DMS79 treated with DMSO at 0.1 percent for 48 hours (cell line): Measurements from ENCODE around the gene SLK.
A peak's percentile ranks its signal among the peaks of the same experiment; 100 is the strongest.

Experiments
- DNase-seq: peaks from one replicate; lab custom pipeline; 2025; lab: John Stamatoyannopoulos, UW

SLK gene

DNA sequence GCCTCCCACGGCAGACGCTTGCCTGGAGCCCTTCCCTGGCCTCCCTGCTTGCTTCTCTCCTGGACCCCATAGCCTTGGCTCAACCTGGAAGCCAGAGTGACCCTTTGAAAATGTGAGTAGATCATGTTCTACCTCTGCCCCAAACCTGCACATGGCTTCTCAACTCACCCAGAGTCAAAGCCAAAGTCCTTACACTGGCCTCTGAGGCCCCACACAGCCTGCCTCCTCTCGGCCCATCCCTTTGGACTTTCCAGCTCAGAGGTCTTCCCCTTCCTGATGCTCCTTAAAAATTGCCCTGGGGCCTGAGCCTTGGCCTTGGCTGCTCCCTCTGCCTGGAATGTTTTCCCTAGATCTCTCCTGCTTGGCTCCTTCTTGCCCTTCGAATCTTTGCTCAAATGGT is 86.3 kb downstream of the SLK start:
- DNase-seq: no peak

DNA sequence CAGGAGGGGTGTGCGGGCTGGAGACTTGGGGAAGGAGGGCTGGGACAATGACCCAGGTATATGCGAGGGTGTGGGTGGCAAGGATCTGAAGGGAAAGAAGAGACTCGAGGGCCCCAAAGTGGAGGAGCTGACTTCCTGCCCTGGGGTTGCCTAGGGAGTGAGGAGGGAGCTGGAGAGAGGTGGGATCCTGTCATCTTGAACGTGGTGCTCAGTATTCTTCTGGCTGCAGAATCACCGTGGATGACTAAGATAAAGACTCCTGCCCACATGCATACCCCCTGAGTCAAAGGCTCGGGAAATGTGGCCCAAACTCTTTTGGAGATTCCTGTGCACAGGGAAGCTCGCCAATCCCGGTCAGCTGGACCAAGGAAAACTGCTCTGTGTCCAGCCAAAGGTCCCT is 87.5 kb downstream of the SLK start:
- no peak for DNase-seq

DNA sequence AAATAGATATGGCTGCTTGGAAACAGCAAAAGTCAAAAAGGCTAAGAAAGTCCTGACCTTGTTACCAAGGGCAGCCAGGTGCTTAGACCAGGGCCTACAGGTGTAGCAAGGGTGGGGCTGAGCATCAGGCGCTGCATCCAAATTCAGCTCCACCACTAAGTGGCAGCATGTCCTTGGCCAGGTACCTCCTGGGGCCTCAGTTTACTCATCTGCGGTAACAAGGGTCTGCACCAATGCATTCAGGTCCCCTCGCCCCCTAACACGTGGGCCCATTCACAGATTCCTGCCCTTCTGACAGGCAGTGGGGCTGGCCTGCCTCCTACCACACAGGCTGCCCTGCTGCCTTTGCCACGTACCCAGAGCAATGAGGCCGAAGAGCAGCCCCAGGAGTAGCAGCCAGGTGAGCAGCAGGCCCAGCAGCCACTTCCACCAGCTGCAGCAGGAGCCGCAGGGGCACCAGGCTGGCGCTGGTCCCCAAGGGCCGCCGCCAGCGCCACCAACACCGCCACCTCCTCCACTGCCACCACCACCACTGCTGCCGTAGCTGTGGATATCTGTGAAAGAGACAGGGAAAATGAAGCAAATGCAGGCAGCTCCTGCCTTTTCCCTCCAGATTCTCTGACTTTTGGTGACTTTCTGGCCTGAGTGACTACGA is 89.8 kb downstream of the SLK start:
- DNase-seq: no peak

DNA sequence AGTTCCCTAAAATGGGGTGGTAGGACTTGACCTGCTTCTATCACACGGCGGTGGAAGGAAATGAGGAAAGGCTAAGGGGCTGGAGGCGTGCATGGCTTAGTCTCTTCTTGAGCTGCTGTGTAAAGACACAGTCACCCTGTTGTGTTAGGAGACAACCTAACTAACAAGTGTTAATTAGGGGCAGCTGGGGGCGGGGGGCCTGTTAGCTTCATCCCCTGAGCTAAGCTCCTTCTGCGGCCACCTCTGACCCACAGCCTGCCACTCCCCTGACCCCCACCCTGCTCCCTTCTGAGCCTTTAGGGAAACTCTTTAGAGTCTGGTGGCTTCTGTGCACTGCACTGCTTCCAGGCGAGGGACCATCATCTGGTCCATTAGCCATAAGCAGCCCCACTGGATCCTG is 90.8 kb downstream of the SLK start:
- DNase-seq: no peak

DNA sequence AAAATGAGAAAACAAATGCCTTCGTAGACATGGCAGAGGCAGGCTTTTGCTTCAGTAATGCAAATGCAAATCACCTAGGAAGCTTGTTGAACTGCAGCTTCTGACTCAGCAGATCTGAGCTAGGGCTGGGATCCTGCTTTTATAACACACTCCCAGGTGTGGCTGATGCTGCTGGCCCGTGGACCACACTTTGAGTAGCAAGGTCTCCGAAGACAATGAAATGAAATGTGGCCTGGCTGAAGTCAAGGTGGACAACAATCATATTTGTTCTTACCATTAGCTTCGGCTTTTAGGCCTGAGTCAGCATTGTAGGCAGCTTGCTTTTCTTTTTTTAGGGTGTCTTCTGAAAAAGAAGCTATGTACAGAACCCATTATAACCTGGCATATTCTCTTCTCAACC is 92.4 kb downstream of the SLK start:
- no peak for DNase-seq

DNA sequence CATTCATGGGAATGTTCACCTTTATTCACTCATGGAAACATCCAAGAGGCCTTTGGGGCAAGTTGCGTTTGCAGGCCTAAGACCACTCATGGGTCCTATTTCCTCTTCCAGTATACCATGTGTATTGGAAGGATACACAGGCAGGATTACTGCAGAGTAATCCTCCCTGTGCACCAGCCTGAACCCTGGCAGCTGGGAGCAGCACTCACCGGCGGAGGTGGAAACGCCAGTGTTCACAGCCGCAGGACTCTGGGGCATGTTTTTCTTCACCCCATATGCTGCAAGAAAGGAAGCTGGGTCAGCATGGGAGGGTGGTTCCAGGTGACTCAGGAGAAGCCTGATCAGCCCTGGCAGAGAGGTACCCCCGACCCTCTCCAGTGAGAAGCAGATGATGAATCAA is 94.3 kb downstream of the SLK start:
- DNase-seq: no peak

DNA sequence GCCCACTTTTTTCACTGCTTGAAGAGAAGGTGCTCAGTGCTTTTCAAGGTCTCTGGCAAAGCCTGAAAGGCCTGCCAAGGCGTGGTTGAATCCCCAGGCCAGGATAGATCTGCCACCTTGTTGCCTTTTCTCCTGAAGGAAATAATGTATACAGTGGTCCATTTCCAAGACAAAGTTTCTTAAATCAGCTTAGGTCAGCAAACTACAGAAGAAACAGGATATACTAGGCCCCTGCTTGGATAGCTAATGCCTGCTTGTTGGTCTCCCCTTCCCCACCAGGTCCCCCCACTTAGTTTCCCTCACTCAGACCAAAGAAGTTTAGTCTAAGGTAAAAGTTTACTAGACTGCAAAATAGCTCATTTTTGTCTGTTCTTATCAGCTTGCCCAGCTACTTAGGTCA is 98.8 kb downstream of the SLK start:
- no peak for DNase-seq

DNA sequence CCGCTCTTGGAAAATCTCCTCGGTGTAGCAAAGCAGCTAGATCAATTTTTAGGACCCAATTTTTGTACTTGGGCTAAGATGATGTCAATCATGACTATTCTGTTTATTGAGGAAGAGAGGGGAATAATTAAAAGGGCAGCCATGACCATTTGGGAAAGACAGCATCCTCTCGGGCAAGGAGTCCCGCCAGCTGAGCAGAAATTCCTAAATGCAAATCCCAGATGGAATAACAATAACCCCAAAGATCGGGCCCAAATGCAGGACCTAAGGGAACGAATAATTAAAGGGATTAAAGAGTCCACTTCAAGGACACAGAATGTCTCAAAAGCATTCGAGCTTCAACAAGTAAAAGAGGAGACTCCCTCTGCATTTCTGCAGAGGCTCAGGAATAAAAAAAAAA is 100.0 kb downstream of the SLK start:
- no peak for DNase-seq

DNA sequence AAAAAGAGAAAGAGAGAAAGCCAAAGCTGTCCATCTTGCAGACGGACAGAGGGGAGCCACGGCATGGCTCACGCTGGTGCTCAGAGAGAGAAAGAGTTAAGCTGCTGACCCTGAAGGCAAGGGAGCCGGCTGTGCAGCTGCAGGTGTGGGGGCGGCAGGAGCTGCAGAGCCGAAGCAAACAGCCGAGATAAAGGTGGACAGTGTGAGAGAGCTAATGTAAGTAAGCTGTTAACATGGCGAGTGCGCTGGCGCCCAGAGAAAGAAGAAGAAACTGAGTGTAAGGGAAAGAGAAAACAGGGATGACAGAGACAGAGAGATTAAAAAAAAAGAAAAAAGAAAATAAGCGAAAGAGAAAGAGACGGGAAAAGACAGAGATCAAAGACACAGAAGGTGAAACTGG is 100.6 kb downstream of the SLK start:
- DNase-seq: no peak

DNA sequence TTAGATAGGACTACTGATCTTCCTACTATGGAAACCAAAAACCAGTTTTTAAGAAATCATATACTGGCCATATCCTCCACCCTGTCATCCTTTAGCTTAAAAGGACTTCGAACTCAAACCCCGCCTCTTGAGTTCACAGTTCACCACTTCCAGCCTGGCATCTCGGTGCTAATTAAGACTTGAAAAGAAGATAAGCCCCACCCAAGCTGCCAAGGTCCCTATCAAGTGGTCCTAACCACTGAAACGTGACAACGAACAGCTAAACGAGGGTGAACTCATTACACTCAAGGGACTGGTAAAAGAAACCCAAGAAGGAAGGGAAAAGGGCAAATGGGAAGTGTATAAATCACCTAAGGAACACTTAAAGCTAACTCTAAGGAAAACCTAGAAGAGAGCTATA is 102.7 kb downstream of the SLK start:
- DNase-seq: peak; percentile 2

DNA sequence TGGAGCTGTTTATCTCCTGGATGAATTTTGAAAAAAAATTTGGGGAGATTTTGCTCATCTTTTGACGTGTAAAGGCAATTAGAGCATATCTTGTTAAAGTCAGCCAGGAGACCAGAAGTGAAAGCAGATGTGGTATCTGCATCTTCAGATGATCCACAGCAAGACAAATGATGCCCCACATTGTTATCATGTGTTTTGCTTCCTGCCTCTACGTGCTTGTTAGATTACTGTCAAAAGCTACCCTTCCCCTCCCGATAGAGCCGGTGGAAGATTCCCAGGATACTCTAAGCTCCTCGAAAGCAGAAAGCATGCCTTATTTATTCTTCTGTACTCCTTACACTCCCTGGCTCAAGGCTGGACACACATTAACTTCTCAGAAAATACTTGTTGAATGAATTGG is 105.8 kb downstream of the SLK start:
- DNase-seq: no peak

DNA sequence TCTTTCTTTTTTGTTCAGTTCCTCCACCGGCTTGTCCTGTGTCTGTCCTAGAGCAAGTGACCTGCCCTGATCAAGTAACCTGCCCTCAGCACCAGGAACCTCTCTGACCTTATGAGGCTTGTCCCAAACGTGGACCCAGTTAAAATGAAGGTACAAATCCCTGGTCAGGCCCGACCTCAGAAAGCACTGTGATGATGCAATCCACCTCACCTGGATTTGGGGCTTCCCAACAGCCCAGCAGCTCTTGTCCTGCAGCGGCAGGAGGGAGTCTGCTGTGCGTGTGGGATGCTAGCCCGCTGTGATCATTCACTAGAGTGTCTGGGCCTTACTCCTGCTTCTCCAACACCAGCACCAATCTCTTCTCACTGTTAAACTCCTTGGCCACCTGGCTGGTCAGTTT is 107.6 kb downstream of the SLK start:
- DNase-seq: no peak

DNA sequence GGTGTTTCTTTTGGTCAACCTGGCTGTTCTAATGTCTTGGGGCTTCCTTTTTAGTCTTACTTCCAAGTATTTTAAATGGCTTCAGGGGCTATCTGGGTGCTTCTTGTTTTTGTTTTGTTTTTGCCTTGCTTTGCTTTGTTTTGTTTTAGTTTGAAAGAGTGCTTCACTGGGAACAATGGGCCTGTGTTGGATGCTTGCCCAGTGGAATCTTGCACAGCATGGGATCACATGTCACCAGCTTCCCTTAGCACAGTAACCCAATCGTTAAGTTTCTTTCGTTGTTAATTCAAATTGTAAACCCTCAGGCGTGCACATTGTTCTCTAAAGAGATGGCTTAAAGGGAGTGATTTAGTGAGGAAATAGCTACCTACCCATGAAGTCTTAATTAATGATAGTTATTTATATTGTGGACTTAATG is 109.8 kb downstream of the SLK start:
- DNase-seq: peak; percentile 72

DNA sequence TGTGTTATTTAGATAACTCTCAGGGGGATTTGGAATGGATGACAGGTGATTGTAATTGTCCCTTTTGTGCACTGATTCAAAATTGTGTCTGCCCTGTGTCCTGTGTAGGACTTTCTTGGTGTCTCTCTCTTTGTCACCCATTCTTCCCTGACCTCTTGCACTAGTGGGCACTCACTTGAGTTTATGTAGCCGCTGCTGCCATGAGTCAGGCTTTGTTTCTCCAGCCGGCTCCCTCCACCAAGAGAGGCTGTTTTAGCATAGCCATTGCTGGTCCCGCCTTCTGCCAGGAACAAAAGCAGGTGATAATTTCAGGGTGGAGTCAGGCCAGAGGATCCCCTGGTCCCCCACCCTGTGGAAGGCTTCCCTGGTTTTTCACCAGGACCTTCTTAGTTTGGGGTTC is 110.3 kb downstream of the SLK start:
- DNase-seq: peak; percentile 71

DNA sequence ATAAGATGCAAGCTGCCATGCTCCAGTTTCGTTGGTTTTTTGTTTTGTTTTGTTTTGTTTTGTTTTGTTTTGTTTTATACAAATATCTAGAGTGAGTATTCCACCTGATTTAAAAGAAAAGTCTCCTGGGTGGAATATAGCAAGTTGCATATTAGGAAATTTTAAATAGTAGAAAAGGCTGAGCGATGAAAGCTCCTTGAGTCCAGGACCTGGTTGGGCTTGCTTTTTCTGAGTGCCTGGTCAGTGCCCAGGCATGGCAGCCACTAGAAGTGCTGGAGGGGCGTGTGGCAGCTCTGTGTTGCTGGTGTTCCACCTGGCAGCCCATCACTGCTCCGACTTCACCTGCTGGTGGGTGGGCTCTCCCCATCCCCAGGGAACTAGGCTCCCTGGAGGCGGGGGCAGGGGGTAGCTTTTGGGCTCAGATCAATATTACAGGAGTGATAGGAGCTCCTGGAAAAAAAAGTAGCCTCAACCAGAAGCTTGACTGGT is 110.8 kb downstream of the SLK start:
- no peak for DNase-seq
